Measurements from ENCODE around the gene SUFU.

The SUFU gene

GRCh38 chr10:102468683-102469082, 35.1 kb upstream of the SUFU start:
- no peak for TF ChIP-seq CTCF (conservative IDR thresholded peaks at IDR 0.05; ENCODE audit: low read depth)
- ChIA-PET POLR2A (ENCODE audit: low non-redundant PET) (no interaction called here), CTCF (interaction anchor here (2.6 kb wide), 1 partner anchor 10 kb away, joined by 11 read pairs; no protein-coding TSS in a partner anchor)
- no peak overlapping the region for H3K27ac ChIP-seq
- DNase-seq (ENCODE audit: low spot score): no peak

- POLR2A ChIA-PET (ENCODE audit: low non-redundant PET): interaction anchor here (0.8 kb wide), 1 partner anchor 20 kb away, joined by 3 read pairs; the partner anchor contains the start of gene C10orf95
- TF ChIP-seq CTCF (conservative IDR thresholded peaks at IDR 0.05; ENCODE audit: low read depth): no peak
- no peak overlapping the region for H3K27ac ChIP-seq
- CTCF ChIA-PET: interaction anchor here (1.5 kb wide), 1 partner anchor 48 kb away, joined by 4 read pairs; no protein-coding TSS in a partner anchor
- no peak for DNase-seq (ENCODE audit: low spot score)
Observed at GRCh38 chr10:102470579-102471546, 32.9 kb upstream of the SUFU start.

- no peak for TF ChIP-seq CTCF (conservative IDR thresholded peaks at IDR 0.05; ENCODE audit: low read depth)
- no peak overlapping the region for H3K27ac ChIP-seq
- ChIA-PET POLR2A (ENCODE audit: low non-redundant PET) (interaction anchor here (1.3 kb wide), 1 partner anchor 22 kb away, joined by 4 read pairs; the partner anchor contains the start of gene C10orf95), CTCF (interaction anchor here (0.6 to 1.2 kb wide), 4 partner anchors 12 to 80 kb away, joined by 3 to 6 read pairs (median 4); no protein-coding TSS in a partner anchor)
- DNase-seq (ENCODE audit: low spot score): no peak
Observed at GRCh38 chr10:102473445-102474331, 30.1 kb upstream of the SUFU start.

GRCh38 chr10:102475451-102476040, 28.2 kb upstream of the SUFU start:
- POLR2A ChIA-PET (ENCODE audit: low non-redundant PET): interaction anchor here (0.7 kb wide), 1 partner anchor 132 kb away, joined by 11 read pairs; no protein-coding TSS in a partner anchor
- no peak for DNase-seq (ENCODE audit: low spot score)
- no peak for TF ChIP-seq CTCF (conservative IDR thresholded peaks at IDR 0.05; ENCODE audit: low read depth)

GRCh38 chr10:102476466-102477141, 27.2 kb upstream of the SUFU start:
- DNase-seq (ENCODE audit: low spot score): no peak
- H3K27ac ChIP-seq: peak overlapping the region; percentile 47
- ChIA-PET POLR2A (ENCODE audit: low non-redundant PET) (no interaction called here), CTCF (interaction anchor here (0.6 to 0.7 kb wide), 2 partner anchors 9 to 21 kb away, joined by 4 to 5 read pairs; no protein-coding TSS in a partner anchor)
- TF ChIP-seq CTCF (conservative IDR thresholded peaks at IDR 0.05; ENCODE audit: low read depth): no peak

More at GRCh38 chr10:102475451-102476040, 28.2 kb upstream of the SUFU start:
- CTCF ChIA-PET: interaction anchor here (0.6 to 0.7 kb wide), 2 partner anchors 82 to 246 kb away, joined by 3 to 7 read pairs; no protein-coding TSS in a partner anchor
- H3K27ac ChIP-seq: no peak overlapping the region
